IPS-20b (cell line): ENCODE data around the gene MARCHF11.

Experiments used
- H3K27ac ChIP-seq: one replicate; pipeline ENCODE4 v1.5.1; 2013; ENCODE audit warnings: low read length
- H3K27me3 ChIP-seq: 2 replicates; pipeline ENCODE4 v1.6.1; 2013; ENCODE audit warnings: mild to moderate bottlenecking, low read length, inconsistent platforms; ENCODE audit not compliant: insufficient read depth
- H3K36me3 ChIP-seq: 2 replicates; pipeline ENCODE4 v1.6.1; 2013; ENCODE audit warnings: low read depth, mild to moderate bottlenecking, inconsistent platforms, low read length, moderate library complexity; ENCODE audit not compliant: insufficient read depth
- H3K4me1 ChIP-seq: 2 replicates; pipeline ENCODE4 v1.6.1; 2013; ENCODE audit warnings: mild to moderate bottlenecking, control low read depth, inconsistent platforms, low read length, moderate library complexity; ENCODE audit not compliant: insufficient read depth
- H3K4me3 ChIP-seq: 2 replicates; pipeline ENCODE4 v1.5.1; 2013; ENCODE audit warnings: mild to moderate bottlenecking, low read length, inconsistent platforms
- H3K9ac ChIP-seq: 2 replicates; pipeline ENCODE4 v1.6.1; 2013; ENCODE audit warnings: low read depth, mild to moderate bottlenecking, inconsistent platforms, low read length, moderate library complexity
- H3K9me3 ChIP-seq: 2 replicates; pipeline ENCODE4 v1.6.1; 2013; ENCODE audit warnings: mild to moderate bottlenecking, low read depth, low read length, inconsistent platforms; ENCODE audit not compliant: insufficient read depth

Gene MARCHF11

DNA sequence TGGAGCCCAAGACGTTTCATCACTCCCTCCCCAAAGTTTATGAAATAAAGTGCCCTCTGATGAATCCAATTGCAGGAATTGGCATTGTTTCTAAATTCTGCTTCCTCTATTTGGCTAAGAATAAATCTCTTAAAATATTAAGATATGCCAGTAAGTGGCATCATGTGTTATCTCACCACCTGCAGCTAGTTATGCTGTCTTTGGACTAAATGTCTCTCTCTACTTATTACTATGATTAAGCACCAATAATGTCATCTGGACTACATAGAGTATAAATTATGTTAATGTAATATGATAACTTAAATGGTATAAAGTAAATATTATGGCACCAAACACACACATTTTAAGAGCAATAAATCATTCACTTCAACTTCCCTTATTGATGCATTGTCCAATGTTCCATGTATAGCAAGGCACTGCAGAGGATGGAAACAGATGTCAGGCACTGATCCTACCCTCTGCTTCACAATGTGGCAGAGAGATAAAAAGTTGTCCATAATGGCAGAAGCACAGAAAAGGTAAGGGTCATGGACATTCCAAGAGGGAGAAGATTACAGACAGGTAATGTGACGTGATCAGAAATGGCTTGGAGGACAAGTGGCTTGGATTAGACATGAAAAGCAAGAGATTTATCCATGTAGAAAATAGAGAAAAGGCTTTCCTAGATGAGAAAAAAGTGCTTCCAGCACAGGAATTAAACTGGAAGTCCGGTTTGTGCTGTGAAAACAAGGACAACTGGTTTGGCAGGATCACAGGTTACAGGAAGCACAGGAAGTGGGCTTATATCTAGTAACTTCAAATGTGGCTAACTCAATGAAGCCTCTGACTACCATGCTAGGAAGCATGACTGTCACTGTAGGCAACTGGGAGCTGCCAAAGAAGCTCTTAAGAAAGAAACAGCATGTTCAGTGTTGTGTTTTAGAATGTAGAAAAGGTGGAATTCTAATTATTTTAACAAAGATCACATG, 26.7 kb downstream of the MARCHF11 start:
- Histone ChIP-seq H3K27ac (no peak overlapping the region), H3K4me3 (no peak overlapping the region), H3K4me1 (no peaks in the 10 kb centered on the region), H3K9me3 (no peaks in the 10 kb centered on the region), H3K27me3 (no peaks in the 10 kb centered on the region), H3K9ac (no peak overlapping the region), H3K36me3 (no peaks in the 10 kb centered on the region)

DNA sequence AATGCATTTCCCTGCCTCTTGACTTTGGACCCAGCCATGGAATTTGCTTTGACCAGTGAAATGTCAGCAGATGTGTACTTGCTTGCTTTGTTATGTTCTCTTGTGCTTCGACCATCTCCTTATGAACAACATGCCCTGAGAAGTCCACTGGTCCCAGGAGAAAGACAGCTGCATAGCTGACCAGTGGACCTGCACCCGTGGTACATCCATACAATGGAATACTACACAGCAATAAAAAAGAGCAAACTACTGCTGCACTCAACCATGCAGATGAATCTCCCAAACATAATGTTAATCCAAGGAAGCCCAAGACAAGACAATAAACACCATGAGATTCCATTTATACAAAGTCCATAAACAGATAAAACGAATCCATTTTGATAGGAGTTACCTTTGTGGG, 30.0 kb downstream of the MARCHF11 start:
- no peaks in the 10 kb centered on the region for H3K9me3 ChIP-seq
- H3K36me3 ChIP-seq, result no peaks in the 10 kb centered on the region
- 0 out of 2 replicates have a peak, but pooled peaks cover 7% of the 10 kb centered on the region for H3K4me1 ChIP-seq
- H3K27me3 ChIP-seq, result no peaks in the 10 kb centered on the region
- H3K9ac ChIP-seq, result no peak overlapping the region
- H3K27ac ChIP-seq, result no peak overlapping the region
- no peak overlapping the region for H3K4me3 ChIP-seq

DNA sequence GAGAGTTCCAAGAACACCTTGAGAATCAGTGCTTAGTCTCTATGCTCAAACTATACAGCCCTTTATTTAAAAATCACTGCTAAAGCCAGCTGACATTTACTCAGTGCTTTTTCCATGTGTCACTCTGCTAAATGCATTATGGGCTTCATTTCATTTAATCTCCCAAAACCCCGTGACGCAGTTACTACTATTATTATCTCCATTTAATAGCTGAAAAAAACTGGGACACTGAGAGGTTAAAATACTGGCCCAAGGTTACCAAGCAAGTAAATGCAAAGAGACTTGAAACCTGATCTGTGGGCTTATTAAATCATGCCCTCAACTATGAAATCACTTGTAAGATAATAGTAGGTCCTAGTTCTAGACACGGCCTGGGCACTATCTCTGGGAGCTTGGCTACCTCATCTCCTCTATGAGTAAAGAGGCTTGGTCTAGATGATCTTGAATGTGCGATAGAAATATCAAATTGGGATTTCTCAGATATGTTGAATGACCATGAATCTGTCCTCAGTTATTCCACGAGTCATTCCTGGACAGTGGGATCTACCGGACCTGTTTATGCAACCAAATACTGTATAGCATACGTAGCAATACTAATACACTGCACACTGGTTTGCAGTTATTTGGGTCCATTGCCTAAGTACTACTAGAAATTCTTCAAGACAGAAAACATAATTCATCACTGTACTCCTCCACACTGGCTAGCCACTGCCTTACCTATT, 32.3 kb downstream of the MARCHF11 start:
- H3K9ac ChIP-seq, result no peak overlapping the region
- no peak overlapping the region for H3K27ac ChIP-seq
- no peaks in the 10 kb centered on the region for H3K36me3 ChIP-seq
- H3K4me3 ChIP-seq, result no peak overlapping the region
- no peaks in the 10 kb centered on the region for H3K9me3 ChIP-seq
- H3K4me1 ChIP-seq, result 0 out of 2 replicates have a peak, but pooled peaks cover 7% of the 10 kb centered on the region
- H3K27me3 ChIP-seq, result no peaks in the 10 kb centered on the region

DNA sequence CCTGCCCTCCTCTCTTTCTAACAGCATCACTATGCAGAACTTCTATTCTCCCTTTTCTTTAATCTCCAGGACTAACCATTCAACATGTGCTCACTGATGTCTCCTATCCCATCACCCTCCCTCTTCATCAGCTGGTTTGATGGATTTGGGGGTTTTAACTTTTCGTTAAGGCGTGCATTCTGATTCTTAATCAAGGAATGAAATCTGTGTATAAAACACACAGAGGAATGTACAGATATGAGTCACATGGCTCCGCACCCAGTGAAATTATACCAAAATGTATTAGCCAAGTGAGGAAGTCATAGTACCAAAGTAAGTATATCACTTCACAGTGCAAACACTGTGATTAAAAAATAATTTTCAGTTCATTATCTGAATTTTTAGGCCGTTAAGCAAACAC, 35.2 kb downstream of the MARCHF11 start:
- 0 out of 2 replicates have a peak, but pooled peaks cover 7% of the 10 kb centered on the region for H3K4me1 ChIP-seq
- H3K9ac ChIP-seq, result no peak overlapping the region
- no peak overlapping the region for H3K27ac ChIP-seq
- no peaks in the 10 kb centered on the region for H3K27me3 ChIP-seq
- H3K4me3 ChIP-seq, result no peak overlapping the region
- no peaks in the 10 kb centered on the region for H3K36me3 ChIP-seq
- no peaks in the 10 kb centered on the region for H3K9me3 ChIP-seq

- Histone ChIP-seq H3K36me3 (no peaks in the 10 kb centered on the region), H3K9ac (no peak overlapping the region), H3K4me3 (no peak overlapping the region), H3K9me3 (peaks cover 8% of the 10 kb centered on the region), H3K27ac (no peak overlapping the region), H3K27me3 (no peaks in the 10 kb centered on the region), H3K4me1 (0 out of 2 replicates have a peak, but pooled peaks cover 7% of the 10 kb centered on the region)
These were observed 36.1 kb downstream of the MARCHF11 start for GRCh38 chr5:16143361-16144049.

DNA sequence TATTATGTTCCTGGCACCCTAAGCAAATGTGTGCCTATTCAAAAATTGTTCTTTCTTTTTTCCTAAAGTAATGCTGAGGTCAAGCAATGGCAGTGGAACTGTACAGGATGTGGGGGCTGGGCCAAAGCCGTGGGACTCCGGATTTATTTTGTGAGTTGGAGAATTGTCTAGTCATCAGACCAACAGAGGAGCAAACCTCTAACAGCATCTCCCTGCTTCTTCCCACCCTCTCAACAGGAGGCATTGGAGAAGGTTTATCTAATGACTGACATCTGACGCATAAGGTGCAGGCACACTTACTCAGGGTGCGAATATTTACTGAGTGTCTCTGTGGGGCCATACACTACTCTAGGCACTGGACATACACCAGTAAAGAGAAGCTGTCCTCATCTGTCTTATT, 38.6 kb downstream of the MARCHF11 start:
- Histone ChIP-seq H3K27me3 (no peaks in the 10 kb centered on the region), H3K36me3 (no peaks in the 10 kb centered on the region), H3K27ac (no peak overlapping the region), H3K4me1 (0 out of 2 replicates have a peak, but pooled peaks cover 1% of the 10 kb centered on the region), H3K9ac (no peak overlapping the region), H3K9me3 (peaks cover 24% of the 10 kb centered on the region), H3K4me3 (no peak overlapping the region)

DNA sequence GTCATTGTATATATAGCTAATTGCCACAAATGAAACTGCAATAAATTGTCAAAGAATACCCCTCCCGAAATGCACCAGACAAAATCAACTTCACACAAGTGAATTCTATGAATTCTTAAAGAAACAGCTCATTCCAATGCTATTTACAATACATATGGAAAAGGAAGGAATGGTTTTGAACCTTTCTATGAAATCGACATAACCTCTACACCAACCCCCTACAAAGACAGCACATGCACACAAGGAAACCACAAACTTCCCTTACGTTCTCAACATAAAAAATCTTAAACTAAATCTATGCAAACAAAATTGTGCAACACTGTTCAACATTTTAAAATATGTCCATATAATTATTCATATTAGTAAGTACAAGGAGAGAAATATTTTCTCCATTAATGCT, 39.2 kb downstream of the MARCHF11 start:
- H3K27me3 ChIP-seq, result no peaks in the 10 kb centered on the region
- H3K9me3 ChIP-seq, result peaks cover 24% of the 10 kb centered on the region
- H3K9ac ChIP-seq, result no peak overlapping the region
- no peak overlapping the region for H3K27ac ChIP-seq
- H3K4me1 ChIP-seq, result no peaks in the 10 kb centered on the region
- H3K4me3 ChIP-seq, result no peak overlapping the region
- H3K36me3 ChIP-seq, result no peaks in the 10 kb centered on the region

GRCh38 chr5:16137177-16137576, 42.4 kb downstream of the MARCHF11 start:
- H3K27ac ChIP-seq, result no peak overlapping the region
- peaks cover 5% of the 10 kb centered on the region for H3K4me1 ChIP-seq
- no peak overlapping the region for H3K4me3 ChIP-seq
- no peak overlapping the region for H3K9ac ChIP-seq
- H3K9me3 ChIP-seq, result peaks cover 24% of the 10 kb centered on the region
- no peaks in the 10 kb centered on the region for H3K27me3 ChIP-seq
- H3K36me3 ChIP-seq, result no peaks in the 10 kb centered on the region

GRCh38 chr5:16135506-16135905, 44.1 kb downstream of the MARCHF11 start:
- Histone ChIP-seq H3K4me3 (no peak overlapping the region), H3K4me1 (peaks cover 5% of the 10 kb centered on the region), H3K36me3 (no peaks in the 10 kb centered on the region), H3K9me3 (peaks cover 24% of the 10 kb centered on the region), H3K27me3 (no peaks in the 10 kb centered on the region), H3K27ac (no peak overlapping the region), H3K9ac (no peak overlapping the region)

DNA sequence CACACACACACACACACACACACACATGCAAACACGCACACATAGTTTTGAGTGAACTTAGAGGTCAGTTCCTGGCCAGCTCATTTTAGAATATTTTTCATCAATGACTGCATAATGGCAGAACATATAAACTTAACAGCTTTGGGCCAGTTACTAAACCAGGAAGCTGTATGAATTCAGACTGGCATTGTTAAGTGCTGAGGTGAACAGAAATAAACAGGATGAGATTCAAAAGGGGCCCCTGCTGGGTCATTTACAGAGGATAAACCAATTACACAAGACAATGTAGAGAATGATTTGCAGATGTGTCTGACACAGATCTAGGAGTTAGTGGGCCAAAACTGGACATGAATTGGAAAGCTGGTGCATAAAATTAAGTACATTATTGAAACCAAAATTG, 44.6 kb downstream of the MARCHF11 start:
- no peak overlapping the region for H3K27ac ChIP-seq
- H3K27me3 ChIP-seq, result no peaks in the 10 kb centered on the region
- H3K4me3 ChIP-seq, result no peak overlapping the region
- H3K4me1 ChIP-seq, result peaks cover 5% of the 10 kb centered on the region
- H3K36me3 ChIP-seq, result no peaks in the 10 kb centered on the region
- no peak overlapping the region for H3K9ac ChIP-seq
- peaks cover 24% of the 10 kb centered on the region for H3K9me3 ChIP-seq

- no peaks in the 10 kb centered on the region for H3K36me3 ChIP-seq
- peaks cover 22% of the 10 kb centered on the region for H3K9me3 ChIP-seq
- H3K27ac ChIP-seq, result no peak overlapping the region
- no peaks in the 10 kb centered on the region for H3K27me3 ChIP-seq
- H3K9ac ChIP-seq, result no peak overlapping the region
- no peak overlapping the region for H3K4me3 ChIP-seq
- H3K4me1 ChIP-seq, result peaks cover 5% of the 10 kb centered on the region
These were observed 45.4 kb downstream of the MARCHF11 start for GRCh38 chr5:16134204-16134603.
